ENCODE results near the gene NASP.
A peak's percentile ranks its signal among the peaks of the same experiment; 100 is the strongest.
"Not testable (repeated sequence)": the region's sequence is repeated elsewhere in the genome, so short reads cannot be mapped to it uniquely, and the experiment has no call there.

Gene NASP

DNA sequence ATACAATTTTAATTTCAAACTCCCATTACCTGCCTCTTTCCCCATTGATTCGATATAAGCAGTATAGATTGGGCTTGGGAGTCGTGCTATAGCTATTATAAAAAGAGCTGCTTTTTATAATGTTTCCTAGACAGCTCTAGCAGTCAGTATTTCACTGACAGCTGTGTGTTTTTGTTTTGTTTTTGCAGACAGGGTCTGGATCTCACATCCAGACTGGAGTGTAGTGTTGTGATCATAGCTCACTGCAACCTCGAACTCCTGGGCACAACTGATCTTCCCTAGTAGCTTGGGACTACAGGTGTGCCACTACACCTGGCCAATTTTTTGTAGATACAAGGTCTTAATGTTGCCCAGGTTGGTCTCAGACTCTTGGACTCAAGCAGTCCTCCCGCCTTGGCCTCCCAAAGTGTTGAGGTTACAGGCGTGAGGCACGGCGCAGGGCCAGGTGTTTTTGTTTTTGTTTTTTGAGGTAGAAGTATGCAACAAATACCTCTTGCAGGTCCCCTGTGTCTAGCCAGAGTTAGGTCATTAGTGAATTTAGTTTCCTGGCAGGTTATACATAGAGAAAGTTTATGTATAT is 1.7 kb downstream of the NASP start:
- H3K4me3 Mint-ChIP-seq: peak overlapping the region; percentile 100
- peaks cover 29% of the 10 kb centered on the region for H3K4me1 Mint-ChIP-seq (ENCODE audit: low read depth)
- no peaks in the 10 kb centered on the region for H3K27me3 Mint-ChIP-seq (ENCODE audit: low read depth)
- peaks cover 6% of the 10 kb centered on the region for H3K36me3 Mint-ChIP-seq (ENCODE audit: low read depth)
- H3K9me3 Mint-ChIP-seq: no peaks in the 10 kb centered on the region
- peak overlapping the region; percentile 84 for H3K27ac Mint-ChIP-seq

GRCh38 chr1:45586769-45587168 is 2.9 kb downstream of the NASP start:
- peaks cover 10% of the 10 kb centered on the region for H3K36me3 Mint-ChIP-seq (ENCODE audit: low read depth)
- H3K4me1 Mint-ChIP-seq (ENCODE audit: low read depth): peaks cover 29% of the 10 kb centered on the region
- no peaks in the 10 kb centered on the region for H3K9me3 Mint-ChIP-seq
- no peaks in the 10 kb centered on the region for H3K27me3 Mint-ChIP-seq (ENCODE audit: low read depth)
- H3K4me3 Mint-ChIP-seq: peak overlapping the region; percentile 100
- H3K27ac Mint-ChIP-seq: peak overlapping the region; percentile 90

DNA sequence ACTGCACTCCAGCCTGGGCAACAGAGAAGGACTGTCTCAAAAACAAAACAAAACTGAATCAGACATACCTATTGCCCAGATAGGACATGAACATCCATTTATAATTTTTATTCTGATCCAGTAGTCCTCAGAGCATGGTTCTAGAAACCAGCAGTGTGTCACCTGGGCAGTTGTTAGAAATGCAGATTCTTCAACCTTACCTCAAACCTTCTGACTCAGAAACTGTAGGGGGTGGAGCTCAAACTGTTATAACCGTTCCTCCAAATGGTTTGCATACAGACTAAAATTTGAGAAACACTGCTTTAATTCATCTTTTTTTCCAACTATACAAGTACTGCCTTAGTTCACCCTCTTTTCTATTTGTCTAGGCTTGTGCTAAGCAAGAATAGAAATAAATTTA is 6.0 kb downstream of the NASP start:
- Mint-ChIP-seq H3K27me3 (ENCODE audit: low read depth) (no peaks in the 10 kb centered on the region), H3K4me1 (ENCODE audit: low read depth) (peaks cover 22% of the 10 kb centered on the region), H3K9me3 (no peaks in the 10 kb centered on the region), H3K27ac (no peak overlapping the region), H3K4me3 (no peak overlapping the region), H3K36me3 (ENCODE audit: low read depth) (peaks cover 8% of the 10 kb centered on the region)

GRCh38 chr1:45594412-45594811 is 10.6 kb downstream of the NASP start:
- no peaks in the 10 kb centered on the region for H3K27me3 Mint-ChIP-seq (ENCODE audit: low read depth)
- no peak overlapping the region for H3K4me3 Mint-ChIP-seq

GRCh38 chr1:45596765-45597164 is 12.9 kb downstream of the NASP start:
- Mint-ChIP-seq H3K36me3 (ENCODE audit: low read depth) (peaks cover 16% of the 10 kb centered on the region), H3K4me1 (ENCODE audit: low read depth) (peaks cover 38% of the 10 kb centered on the region)
- H3K4me3 Mint-ChIP-seq; H3K27ac Mint-ChIP-seq; H3K27me3 Mint-ChIP-seq (ENCODE audit: low read depth); H3K9me3 Mint-ChIP-seq: not testable (repeated sequence)

More at GRCh38 chr1:45594412-45594811, 10.6 kb downstream of the NASP start:
- H3K36me3 Mint-ChIP-seq (ENCODE audit: low read depth): peaks cover 15% of the 10 kb centered on the region
- no peak overlapping the region for H3K27ac Mint-ChIP-seq
- peaks cover 20% of the 10 kb centered on the region for H3K4me1 Mint-ChIP-seq (ENCODE audit: low read depth)
- no peaks in the 10 kb centered on the region for H3K9me3 Mint-ChIP-seq

DNA sequence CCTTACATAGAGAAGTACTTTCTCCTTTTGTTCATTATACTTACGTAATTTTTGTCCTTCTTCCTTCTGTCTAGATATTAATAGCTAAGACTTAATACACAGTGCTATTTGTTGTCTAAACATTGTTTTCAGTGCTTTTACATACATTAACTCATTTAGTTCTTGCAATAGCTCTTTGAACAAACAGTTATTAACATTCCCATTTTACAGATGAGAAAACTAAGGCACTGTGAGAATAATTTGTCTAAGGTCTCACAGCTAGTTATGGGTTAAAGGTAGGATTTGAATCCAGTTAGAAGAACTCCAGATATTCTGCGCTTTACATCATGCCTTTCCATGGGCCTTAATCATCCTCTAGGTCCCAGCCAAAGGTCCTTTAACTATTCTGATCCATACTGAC is 20.4 kb downstream of the NASP start:
- Mint-ChIP-seq H3K36me3 (ENCODE audit: low read depth) (peaks cover 37% of the 10 kb centered on the region), H3K27me3 (ENCODE audit: low read depth) (no peaks in the 10 kb centered on the region), H3K4me1 (ENCODE audit: low read depth) (peaks cover 39% of the 10 kb centered on the region), H3K4me3 (no peak overlapping the region), H3K9me3 (no peaks in the 10 kb centered on the region), H3K27ac (no peak overlapping the region)

GRCh38 chr1:45607404-45608074 is 23.7 kb downstream of the NASP start:
- Mint-ChIP-seq H3K4me1 (ENCODE audit: low read depth) (peaks cover 20% of the 10 kb centered on the region), H3K27me3 (ENCODE audit: low read depth) (no peaks in the 10 kb centered on the region), H3K36me3 (ENCODE audit: low read depth) (peaks cover 39% of the 10 kb centered on the region), H3K27ac (peak overlapping the region; percentile 86), H3K4me3 (no peak overlapping the region), H3K9me3 (no peaks in the 10 kb centered on the region)

GRCh38 chr1:45608175-45609156 is 24.6 kb downstream of the NASP start:
- no peaks in the 10 kb centered on the region for H3K9me3 Mint-ChIP-seq
- H3K27ac Mint-ChIP-seq: peak overlapping the region; percentile 41
- H3K4me3 Mint-ChIP-seq: no peak overlapping the region
- no peaks in the 10 kb centered on the region for H3K27me3 Mint-ChIP-seq (ENCODE audit: low read depth)
- H3K36me3 Mint-ChIP-seq (ENCODE audit: low read depth): peaks cover 44% of the 10 kb centered on the region
- peaks cover 22% of the 10 kb centered on the region for H3K4me1 Mint-ChIP-seq (ENCODE audit: low read depth)

DNA sequence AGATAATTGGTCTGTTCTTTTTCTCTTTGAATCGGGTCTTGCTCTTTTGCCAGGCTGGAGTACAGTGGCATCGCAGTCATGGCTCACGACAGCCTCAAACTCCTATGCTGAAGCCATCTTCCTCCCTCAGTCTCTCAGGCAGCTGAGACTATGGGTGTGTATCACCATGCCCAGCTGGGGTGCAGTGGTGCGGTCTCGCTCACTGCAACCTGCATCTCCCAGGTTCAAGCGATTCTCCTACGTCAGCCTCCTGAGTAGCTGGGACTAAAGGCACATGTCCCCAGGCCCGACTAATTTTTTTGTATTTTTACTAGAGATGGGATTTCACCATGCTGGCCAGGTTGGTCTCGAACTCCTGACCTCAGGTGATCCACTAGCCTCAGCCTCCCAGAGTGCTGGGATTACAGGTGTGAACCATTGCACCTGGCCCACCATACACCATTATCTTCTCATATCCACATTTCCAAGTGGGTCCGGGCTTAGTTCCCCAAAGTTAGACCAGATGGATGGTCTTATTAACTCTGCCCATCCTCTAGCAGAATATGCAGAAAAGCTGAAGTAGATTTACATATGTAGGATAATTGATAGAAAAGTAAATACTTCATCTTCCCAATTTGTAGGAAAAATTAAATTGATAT is 26.9 kb downstream of the NASP start:
- Mint-ChIP-seq H3K4me1 (ENCODE audit: low read depth) (peaks cover 22% of the 10 kb centered on the region), H3K9me3 (no peaks in the 10 kb centered on the region)

DNA sequence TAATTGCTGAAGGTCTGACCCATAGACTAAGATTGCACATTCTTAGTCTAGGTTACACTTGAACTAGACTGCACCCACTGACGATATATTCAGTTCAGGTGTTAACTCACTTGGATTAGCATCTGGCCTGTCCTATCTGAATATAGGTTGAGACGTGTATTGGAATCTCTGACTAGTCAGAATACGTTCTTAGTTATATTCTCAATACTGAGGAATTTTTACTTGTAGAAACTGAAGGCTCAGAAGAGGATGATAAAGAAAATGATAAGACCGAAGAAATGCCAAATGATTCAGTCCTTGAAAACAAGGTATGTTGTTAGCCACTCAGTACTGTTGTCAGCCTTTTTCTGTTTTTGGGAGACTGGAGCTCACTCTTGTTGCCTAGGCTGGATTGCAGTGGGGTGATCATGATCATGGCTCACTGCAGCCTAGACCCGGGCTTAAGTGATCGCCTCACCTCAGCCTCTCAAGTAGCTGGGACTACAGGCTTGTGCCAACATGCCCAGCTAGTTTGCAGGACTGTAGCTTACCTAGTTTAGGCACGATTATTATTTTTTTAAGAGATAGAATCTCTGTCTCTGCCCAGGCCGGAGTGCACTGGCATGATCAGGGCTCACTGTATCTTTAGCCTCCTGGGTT is 29.2 kb downstream of the NASP start:
- peaks cover 43% of the 10 kb centered on the region for H3K36me3 Mint-ChIP-seq (ENCODE audit: low read depth)
- H3K9me3 Mint-ChIP-seq: no peaks in the 10 kb centered on the region
- H3K4me3 Mint-ChIP-seq: no peak overlapping the region
- H3K27ac Mint-ChIP-seq: no peak overlapping the region
- H3K27me3 Mint-ChIP-seq (ENCODE audit: low read depth): no peaks in the 10 kb centered on the region
- H3K4me1 Mint-ChIP-seq (ENCODE audit: low read depth): peaks cover 5% of the 10 kb centered on the region

More for the DNA sequence above, 26.9 kb downstream of the NASP start:
- no peak overlapping the region for H3K4me3 Mint-ChIP-seq
- H3K36me3 Mint-ChIP-seq (ENCODE audit: low read depth): peaks cover 44% of the 10 kb centered on the region
- no peaks in the 10 kb centered on the region for H3K27me3 Mint-ChIP-seq (ENCODE audit: low read depth)
- H3K27ac Mint-ChIP-seq: no peak overlapping the region

- H3K27me3 Mint-ChIP-seq (ENCODE audit: low read depth): no peaks in the 10 kb centered on the region
- peaks cover 40% of the 10 kb centered on the region for H3K36me3 Mint-ChIP-seq (ENCODE audit: low read depth)
- H3K4me3 Mint-ChIP-seq: no peak overlapping the region
- no peaks in the 10 kb centered on the region for H3K9me3 Mint-ChIP-seq
- peak overlapping the region; percentile 15 for H3K27ac Mint-ChIP-seq
- H3K4me1 Mint-ChIP-seq (ENCODE audit: low read depth): peaks cover 2% of the 10 kb centered on the region
Observed at GRCh38 chr1:45615885-45616284, 32.0 kb downstream of the NASP start.

- H3K4me1 Mint-ChIP-seq (ENCODE audit: low read depth): peaks cover 2% of the 10 kb centered on the region
- H3K27ac Mint-ChIP-seq: no peak overlapping the region
- peaks cover 37% of the 10 kb centered on the region for H3K36me3 Mint-ChIP-seq (ENCODE audit: low read depth)
- no peak overlapping the region for H3K4me3 Mint-ChIP-seq
- no peaks in the 10 kb centered on the region for H3K27me3 Mint-ChIP-seq (ENCODE audit: low read depth)
- no peaks in the 10 kb centered on the region for H3K9me3 Mint-ChIP-seq
Observed at GRCh38 chr1:45617618-45618017, 33.8 kb downstream of the NASP start.

GRCh38 chr1:45619149-45619921 is 35.5 kb downstream of the NASP start:
- peaks cover 32% of the 10 kb centered on the region for H3K36me3 Mint-ChIP-seq (ENCODE audit: low read depth)
- H3K4me3 Mint-ChIP-seq: no peak overlapping the region
- no peaks in the 10 kb centered on the region for H3K4me1 Mint-ChIP-seq (ENCODE audit: low read depth)
- no peaks in the 10 kb centered on the region for H3K9me3 Mint-ChIP-seq
- no peak overlapping the region for H3K27ac Mint-ChIP-seq
- H3K27me3 Mint-ChIP-seq (ENCODE audit: low read depth): no peaks in the 10 kb centered on the region
